Glomerular visceral epithelial cell (primary cell): ENCODE results near the gene IDH3G.

Source experiments
- DNase-seq: peaks from one replicate; pipeline ENCODE4 v3.0.0-alpha.2; 2016; ENCODE audit errors: extremely low spot score

IDH3G gene

DNA sequence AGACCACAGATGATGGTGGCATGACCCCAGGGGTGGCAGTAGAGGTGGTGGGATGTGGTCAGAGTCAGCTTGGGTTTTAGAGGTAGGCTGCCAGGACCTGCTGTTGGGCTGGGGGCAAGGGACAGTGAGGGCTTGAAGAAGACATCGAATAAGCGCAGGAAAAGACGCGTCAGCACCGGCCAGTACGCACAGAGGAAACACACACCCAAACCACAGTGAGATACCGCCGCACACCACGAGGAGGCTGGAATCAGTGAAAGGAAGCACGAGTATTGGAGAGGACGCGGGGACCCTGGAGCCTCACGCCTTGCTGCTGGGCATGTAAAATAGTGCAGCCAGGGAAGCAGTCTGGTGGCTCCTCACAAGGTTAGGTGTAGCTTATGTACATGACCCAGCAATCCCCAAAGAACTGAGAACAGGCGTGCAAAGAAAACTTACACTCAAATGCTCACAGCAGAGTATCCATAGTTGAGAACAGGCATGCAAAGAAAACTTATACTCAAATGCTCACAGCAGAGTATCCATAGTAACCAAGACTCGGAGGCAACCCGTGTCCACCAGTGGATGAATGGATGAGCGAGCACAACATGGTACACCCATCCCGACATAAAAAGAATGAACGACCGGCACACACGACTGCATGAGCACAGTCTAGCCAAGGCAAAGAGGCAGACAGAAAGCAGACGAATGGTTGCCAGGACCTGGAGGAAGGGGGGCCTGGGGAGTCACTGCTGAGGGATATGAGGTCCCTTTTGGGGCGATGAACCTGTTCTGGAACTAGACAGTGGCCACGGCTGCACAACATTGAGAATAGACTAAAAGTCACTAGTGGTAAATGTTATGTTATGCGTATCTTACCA lies 22.9 kb upstream of the IDH3G start:
- no peak for DNase-seq

DNA sequence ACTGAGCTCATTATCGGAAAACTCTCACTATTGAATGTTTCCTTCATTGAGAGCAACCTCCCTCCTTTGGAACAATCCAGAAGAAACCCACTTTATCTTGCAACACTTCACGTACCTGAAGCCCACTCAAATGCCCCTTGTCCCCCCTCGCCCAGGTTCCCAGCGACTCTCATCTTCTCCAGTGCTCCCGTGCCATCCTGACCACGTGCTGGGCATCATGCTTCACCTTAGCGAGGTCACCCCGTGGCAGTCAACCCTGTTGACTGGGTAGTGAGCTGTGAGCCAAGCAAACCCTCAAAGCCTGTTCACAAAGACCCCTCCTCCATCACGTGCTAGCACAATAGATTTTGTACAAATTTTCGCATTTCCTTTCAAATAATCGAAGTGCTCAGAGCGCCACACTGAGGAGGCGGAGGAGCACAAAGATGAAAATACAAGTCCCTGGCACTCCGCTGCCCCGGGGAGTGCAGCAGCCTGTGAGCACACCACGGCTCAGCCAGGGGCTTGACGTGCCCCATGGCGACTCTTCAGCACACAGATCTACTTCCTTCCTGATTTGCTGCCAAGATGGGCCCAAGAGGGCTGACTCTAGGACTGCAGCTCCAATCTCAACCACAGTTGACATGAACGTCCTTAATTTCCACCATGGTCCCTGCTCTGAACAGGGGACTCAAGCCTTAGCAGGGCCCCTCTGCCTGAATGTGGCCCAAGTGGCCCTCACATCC lies 20.6 kb upstream of the IDH3G start:
- DNase-seq, result no peak

DNA sequence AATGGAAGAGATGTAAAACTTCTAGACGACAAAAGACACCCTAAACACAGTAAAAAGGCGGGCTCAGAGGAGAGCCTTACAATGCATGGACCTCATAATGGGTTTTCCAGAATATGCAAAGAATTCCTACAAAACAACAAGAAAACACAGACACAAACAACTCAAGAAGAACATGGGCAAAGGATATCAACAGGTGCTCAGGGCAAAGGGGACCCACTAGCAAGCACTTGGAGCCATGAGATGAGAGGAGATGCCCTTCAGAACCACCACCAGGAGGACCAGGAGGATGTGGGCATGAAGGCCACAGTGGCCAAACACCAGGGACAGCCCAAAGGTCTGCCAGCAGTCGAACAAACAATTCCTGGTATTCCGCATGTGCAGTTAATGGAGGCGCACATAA lies 19.0 kb upstream of the IDH3G start:
- DNase-seq, result no peak

DNA sequence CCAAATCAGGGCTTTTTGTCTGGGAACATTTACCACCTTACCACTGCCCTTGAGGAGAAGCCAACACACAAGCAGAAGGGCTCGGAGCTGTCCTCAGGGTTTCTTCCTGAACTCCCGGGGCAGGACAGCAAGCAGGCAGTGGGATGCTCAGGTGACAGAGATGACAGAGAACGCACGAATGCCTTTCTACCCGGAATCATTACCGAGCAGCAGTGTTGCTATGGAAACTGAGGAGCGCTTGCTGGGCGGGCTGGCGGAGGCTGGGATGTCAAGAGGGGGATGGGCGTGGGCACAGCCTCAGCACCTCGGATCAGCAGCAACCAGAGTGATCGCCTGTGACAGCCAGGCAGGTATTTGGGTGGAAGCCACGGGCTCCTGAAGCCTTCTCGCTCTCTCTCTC lies 18.0 kb upstream of the IDH3G start:
- no peak for DNase-seq

DNA sequence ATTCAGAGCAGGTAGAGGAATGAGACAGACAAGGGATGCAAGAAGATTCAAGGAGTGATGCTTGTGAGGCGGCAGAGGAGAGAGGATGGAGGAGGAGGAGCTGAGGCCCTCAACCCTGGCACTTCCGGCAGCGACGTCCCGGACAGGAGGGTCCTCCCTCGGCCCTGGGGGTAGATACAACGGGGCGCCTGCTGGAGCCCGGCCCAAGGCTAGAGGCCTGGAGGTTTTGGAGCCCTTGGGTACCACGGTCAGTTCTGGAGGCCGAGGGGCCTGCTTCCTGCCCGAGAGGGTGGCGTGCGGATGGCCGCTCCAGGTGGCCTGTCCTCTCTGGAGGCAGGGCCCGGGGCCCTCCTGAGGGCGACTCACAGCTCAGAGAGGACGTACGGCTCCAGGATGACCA lies 13.8 kb upstream of the IDH3G start:
- no peak for DNase-seq

DNA sequence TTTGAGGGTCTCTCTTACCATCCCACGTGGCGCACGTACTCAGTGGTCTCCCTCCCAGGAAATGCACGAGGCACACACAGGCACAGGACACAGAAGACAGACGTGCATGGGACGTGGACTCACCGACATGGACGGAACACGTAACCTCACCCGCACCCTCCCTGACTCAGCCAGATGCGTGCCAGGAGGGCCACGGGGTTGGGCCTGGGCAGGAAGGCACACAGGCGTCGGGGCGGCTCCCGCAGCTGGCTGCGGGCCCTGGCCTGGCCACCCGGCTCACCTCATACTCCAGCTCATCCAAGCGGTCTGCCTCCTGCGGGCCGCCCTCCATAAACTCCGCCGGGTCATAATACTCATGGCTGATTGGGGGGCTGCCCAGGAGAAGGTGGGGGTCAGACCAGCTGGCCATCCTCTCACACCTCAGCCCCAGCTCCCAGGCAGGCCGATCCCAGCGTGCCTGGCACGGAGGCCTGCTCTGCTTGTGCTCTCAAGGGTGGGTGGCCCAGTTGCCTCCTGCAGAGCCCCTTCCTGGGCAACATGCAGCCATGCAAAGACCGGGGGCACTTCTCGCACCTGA lies 12.9 kb upstream of the IDH3G start:
- DNase-seq, result no peak

DNA sequence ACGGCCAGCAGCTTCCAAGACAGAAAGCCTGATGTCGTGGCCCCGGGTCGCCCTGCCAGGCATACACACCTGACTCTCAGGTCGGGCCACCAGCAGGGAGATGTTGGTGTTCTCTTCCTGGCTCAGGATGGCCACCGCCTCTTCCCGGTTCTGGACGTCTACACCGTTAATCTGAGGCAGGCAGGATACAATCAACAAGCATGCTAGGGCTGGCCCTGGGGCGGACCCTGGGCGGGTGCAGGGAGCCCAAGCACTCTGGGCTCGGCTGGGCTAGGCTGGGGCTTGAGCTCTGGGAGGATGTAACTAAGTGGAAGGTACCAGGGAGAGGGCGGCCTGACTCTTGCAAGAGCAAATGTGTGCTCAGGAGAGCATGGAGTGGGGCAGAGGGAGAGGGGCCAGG lies 11.3 kb upstream of the IDH3G start:
- DNase-seq, result no peak

DNA sequence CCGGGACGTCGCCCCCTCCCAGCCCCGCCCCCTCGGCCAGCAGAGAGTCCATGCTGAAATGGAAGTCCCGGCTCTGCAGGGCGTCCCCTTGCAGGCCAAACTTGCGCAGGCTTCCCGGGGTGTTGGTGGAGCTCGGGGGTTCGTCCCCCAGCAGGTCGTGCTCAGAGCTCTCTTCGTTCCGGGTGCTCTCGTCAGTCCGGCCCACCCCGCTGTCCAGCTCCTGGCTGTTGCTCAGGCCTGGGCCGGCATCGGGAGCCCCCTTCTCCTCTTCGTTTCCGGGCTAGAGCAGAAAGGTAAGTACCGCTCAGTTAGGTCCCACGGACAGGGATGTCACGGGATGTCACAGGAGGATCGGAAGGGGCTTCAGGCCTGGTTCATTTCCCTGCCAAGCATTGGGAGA lies 10.4 kb upstream of the IDH3G start:
- DNase-seq, result no peak

DNA sequence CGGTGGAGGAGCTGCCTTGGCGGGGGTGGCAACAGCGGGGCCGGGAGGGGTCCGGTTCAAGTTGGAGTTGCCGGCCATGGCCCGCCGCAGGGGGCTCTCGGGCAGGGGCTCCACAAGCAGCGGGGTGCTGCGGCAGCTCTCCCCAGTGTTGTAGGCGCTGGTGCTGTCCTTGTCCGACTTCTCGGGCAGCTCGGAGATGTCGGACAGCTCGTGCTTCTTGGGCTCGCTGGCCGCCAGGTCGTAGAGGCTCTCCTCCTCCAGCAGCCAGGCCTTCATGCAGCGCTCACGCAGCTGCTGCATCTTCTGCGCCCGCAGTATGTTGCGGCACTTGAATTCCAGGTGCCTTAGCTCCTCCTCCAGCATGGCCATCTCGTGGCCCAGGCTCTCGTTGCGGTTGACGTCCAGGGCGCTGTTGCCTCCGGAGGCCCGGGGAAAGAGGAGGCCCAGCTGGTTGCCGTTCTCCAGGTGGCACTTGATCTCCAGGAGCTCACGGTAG lies 10.0 kb upstream of the IDH3G start:
- no peak for DNase-seq

DNA sequence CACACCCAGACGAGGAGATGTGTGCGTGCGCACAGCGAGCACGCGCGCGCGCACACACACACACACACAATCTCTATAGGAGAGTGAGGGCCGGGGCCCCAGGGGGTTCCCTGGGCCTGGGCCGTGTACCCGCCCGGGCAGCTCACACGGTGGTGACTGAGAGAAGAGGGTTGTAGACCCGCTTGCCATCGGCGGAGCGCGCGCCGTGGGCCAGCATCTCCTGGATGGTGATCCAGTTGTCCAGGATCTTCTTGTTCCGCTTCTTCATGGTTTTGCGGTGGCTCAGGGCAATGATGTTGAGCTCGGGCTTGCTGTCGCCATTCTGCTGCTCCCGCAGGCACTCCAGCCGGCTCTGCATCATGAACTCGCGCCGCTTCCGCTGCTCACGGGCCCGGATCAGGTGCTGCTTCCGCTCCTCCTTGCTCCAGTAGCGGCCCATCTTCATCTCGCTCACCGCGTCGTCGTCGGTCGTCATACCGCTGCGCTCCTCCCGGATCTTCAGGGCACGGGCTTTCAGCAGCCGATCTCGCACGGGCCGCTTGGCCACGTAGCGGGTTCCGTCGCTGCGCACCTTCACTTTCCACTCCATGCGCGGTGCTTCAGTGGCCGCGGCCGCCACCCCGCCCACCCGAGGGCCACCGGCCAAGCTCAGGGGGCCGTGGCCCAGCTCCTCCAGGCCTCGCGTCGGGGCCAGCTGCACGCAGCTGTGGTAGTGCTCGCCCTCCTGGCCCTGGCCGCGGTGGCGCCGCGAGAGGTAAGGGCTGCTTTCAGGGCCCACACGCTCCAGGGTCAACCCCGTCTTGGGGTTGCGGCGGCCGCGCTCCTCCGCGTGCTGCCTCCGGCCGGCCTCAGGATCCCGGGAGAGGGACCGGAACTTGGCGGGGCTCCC lies 9.3 kb upstream of the IDH3G start:
- no peak for DNase-seq

DNA sequence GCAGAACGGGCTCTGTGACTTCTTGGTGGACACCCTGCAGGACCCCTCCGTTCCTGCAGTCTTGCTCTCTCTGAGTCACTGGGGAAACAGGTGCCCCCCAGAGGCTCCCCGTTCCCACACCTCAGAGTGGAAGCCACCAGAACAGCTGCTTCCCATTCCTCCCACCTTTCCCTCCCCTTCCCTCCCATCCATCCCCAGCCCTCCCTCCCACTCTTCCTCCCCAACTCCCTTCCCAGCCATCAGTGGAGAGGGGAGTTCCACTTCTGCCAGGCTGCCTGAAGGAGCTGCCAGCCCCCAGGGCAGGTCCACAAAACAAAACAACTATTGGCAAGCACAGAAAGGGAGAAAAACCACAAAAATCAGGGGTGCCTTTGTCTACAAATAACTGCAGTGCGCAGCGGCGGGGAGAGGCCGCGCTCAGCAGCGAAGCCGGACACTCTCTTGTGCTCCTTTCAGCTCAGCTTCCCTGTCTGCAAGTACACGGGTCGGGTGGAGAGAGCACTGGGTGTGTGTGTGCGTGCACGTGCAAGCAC lies 8.4 kb upstream of the IDH3G start:
- DNase-seq, result no peak

DNA sequence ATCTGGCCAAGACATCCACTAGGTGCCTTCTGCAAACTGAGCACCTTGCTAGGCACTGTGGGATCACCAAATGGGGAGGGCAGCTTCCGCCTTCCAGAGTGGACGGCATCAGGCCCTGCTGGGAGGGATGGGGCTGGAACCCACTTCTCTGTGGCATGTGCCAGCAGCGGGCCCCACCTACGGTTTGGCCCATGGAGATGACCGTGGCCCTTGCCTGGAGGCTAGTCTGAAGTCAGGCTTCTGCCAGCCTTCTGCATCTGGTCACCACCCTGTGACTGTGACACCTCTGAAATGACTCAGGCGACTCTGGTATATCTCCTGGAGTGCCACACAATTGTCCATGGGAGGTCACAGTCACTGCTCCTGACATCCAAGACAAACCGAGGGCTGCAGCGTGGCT lies 7.5 kb upstream of the IDH3G start:
- DNase-seq, result no peak

DNA sequence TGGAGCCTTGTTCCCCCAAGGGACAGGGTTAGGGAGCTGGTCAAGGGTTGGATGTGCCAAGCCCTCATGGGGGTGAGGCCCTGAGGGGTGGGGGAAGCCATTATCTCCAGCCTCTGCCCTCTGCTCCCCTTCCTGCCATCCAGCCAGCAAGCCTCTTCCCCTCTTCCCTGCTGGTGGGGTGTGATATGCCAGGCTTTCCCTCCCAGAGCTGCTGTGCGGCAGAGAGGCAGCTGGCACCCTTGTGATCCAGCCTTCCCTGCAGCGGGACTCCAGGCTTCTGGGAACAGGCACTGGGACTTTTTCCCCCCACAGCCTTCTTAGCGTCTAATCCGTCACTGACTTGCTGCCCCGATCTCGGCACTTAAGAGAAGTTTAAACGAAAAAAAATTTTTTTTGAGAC lies 6.6 kb upstream of the IDH3G start:
- no peak for DNase-seq

DNA sequence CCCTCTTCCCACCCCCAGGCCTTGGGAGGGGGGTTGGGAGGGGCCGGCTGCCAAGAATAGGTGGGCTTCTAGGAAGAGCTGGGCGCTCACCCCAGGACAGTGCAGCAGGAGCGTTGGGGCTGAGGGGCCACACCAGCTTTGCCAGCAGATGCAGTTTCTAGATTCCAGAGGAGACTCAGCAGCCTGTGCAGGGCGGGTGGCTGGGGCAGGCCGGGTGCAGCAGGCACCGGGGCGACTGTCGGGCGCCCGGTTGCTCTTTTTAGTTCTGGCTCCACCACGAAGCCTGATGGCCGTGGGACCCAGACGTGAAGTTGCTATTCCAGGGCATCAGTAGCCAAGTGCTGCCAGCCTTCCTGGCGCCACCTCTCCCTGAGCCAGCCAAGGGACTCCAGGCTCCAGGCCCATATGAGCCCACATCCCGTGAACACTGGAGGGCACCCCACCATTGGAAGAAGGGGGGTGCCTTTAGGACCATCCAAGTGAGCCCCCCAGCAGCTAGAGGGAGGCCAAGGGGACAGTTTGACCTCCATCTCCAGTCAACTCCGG lies 6.1 kb upstream of the IDH3G start:
- no peak for DNase-seq

DNA sequence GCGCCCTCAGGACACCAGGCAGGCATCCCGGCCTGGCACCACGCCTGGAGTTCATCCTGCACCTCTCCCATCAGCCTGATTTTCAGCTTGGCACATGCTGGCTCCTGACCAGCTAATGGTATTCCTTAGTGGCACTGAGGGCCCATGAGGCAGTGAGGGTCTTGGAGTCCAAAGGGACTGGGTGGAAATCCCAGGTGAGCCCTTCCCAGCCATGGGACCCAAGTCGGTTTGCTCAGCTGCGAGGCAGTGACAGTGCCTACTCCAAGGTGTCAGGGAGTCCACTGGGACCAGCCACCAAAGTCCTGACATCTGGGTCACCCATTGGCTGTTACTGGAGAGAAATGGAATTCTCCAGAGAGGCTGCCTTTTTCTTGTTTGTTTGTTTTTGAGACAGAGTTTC lies 5.2 kb upstream of the IDH3G start:
- DNase-seq, result no peak

DNA sequence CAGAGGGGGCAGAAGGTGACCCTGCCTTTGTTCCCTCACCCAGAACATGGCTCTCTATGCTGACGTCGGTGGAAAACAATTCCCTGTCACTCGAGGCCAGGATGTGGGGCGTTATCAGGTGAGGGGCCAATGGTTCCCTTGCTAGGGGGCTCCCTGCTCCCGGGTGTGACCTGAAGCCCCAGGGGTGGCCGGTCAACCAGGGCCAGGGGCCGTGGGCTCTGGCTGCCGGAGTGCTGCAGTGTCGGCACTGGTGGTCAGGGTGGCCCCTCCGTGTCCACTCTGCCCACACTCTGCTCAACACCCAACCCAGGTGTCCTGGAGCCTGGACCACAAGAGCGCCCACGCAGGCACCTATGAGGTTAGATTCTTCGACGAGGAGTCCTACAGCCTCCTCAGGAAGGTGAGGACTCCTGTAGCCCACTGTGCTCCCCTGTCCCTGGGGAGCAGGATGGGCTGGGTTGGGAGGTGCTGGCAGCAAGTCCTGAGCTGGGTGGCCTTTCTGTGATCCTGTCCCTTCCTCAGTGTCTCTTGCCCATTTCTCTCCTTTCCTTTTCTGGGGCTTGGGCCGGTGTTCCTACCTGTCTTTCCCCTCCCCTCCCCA lies 3.3 kb upstream of the IDH3G start:
- DNase-seq, result no peak

DNA sequence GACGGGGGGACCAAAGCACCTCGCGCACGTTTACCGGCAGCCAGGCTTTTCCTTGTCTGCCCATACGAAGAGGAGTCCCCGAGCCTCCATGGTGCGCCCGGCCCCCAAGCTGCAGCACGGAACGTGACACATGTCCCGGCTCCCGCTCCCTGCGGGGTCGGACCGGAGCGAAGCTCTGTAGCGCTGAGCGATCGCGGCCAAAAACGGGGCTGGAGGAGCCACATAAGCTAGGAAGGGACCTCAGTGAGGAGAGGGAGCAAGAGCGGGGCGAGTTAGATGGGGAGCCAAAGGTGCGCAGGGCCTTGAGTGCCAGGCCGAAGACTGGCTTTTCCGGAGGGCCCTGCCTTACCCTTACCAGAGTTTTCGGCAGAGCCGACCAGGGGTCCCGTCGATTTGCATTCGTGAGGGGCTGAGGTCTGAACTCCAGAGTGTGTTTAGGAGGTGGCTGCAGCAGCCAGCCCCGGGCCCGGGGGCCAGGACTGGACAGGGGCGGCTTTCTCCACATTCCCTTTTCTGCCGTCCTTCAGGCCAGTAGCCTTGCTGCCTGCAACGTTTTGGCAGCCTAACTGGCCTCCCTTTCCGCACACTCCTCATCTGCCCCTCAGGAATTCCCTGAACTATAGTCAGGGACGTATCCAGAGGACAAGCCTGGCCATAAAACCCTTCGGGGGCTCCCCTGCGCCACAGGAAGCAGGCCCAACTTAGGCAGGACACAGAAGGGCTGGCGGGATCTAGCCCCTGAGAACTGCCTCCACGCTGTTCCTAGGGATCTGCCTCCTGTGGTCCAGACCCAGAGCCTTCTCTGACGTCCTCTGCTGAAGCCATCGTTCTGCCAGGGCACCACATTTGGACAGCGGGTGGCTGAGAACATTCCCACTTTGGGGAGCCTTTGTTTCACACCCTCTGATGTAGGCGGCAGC lies 982 bp upstream of the IDH3G start:
- DNase-seq, result no peak

DNA sequence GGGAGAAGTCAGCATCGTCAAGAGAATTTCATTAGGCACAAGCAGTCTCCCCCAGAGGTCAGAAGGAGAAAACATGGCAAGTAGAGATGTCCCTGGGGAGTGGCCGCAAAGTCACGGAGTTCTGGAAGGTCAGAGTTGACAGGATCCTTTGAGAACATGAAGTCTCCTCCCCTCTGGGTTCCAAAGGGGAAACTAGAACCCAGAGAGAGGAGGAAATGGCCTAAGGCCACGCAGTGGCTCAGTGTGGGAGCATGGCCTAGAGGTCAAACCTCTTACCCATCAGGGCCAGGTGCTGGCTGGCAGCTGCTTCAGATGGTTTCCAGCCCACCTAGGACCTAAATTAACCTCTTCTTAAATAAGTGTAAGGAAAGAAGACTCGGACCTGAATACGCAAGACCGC lies 884 bp downstream of the IDH3G start:
- no peak for DNase-seq

DNA sequence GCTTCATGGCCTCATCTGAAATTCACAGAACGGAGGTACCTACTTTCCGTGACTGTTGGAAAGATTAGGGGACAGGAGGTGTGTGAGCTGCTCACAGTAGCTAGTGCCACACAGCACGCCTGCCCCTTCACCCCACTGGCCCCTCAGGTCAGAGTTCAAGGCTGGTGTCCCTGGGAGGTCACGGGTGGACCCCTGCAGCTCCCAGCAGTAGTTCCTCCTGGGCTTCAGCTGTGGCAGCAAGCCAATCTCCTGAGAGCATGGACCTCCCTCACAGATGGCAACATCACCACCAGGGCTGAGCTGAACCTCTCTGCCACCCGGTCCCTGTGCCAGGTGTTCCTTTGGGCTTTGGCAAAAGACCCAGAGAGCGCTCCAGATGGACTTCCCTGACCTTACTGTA lies 1.8 kb downstream of the IDH3G start:
- no peak for DNase-seq
